Measurements from ENCODE around the gene MMRN2.

Gene MMRN2

DNA sequence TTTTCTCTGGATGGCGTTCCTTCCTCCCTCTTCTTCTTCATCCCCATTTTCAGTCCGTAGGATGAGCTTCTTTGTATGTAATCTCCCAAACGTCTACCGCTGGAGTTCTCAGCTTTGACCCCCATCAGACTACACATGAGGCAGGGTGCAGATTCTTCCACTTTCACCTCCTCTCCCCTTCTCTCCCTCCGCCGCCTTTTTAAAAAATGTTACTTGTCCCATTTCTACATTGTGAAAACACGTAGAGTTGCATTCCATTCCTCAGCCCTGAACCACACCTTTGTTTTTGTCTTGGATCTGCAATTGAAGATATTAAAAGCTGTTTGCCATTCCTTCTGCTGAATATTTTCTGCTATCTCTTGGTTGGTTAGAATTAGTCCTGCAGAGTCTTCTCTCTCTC is 17.1 kb upstream of the MMRN2 start:
- H4K8ac ChIP-seq (ENCODE audit: low read depth, low read length), result no peak overlapping the region
- H2AFZ ChIP-seq (ENCODE audit: low read length), result no peak overlapping the region
- no peak overlapping the region for H3K18ac ChIP-seq (ENCODE audit: low read length)
- no peak overlapping the region for H2BK15ac ChIP-seq (ENCODE audit: low read length)
- H3K79me1 ChIP-seq (ENCODE audit: low read depth, low read length), result no peaks in the 10 kb centered on the region
- H2BK12ac ChIP-seq (ENCODE audit: low read length), result no peak overlapping the region
- peaks cover 0 to 6% of the 10 kb centered on the region in 2 donors for H3K9me3 ChIP-seq (replicated peaks in 1 of 2; ENCODE audit: control insufficient read depth in 2 of 2, insufficient read depth in 1 of 2, low read depth in 1 of 2, low read length in 2 of 2)
- H3K4ac ChIP-seq (ENCODE audit: low read length), result no peak overlapping the region
- H2AK5ac ChIP-seq (ENCODE audit: low read depth, low read length), result no peak overlapping the region
- H3K14ac ChIP-seq (ENCODE audit: low read length), result no peak overlapping the region
- H2BK5ac ChIP-seq (ENCODE audit: low read length), result no peak overlapping the region
- no peak overlapping the region for H3K9ac ChIP-seq (ENCODE audit: low read depth, low read length, poor library complexity)
- H3K27me3 ChIP-seq (ENCODE audit: control insufficient read depth in 3 of 3, insufficient read depth in 3 of 3, low read depth in 1 of 3, low read length in 3 of 3), result peaks cover 0 to 8% (median 0%) of the 10 kb centered on the region in 3 experiments
- no peak overlapping the region for H3K4me3 ChIP-seq (ENCODE audit: low read length in 2 of 2)
- no peak overlapping the region for H3K23ac ChIP-seq (ENCODE audit: low read depth, low read length, poor library complexity)
- no peak overlapping the region for H3K4me2 ChIP-seq (ENCODE audit: insufficient read depth, low read length, poor library complexity, severe bottlenecking)
- H3K36me3 ChIP-seq (replicated peaks in 1 of 2; ENCODE audit: control insufficient read depth in 2 of 2, insufficient read depth in 2 of 2, low read length in 2 of 2), result no peaks in the 10 kb centered on the region
- H4K91ac ChIP-seq (ENCODE audit: low read depth, low read length, poor library complexity), result no peak overlapping the region
- no CpG with 5 or more reads among the region's 7 CpGs for WGBS, 2 donors (ENCODE audit: extremely low coverage in 2 of 2, insufficient read length in 2 of 2, insufficient replicate concordance in 1 of 2)
- no peak for DNase-seq (ENCODE audit: low spot score)
- no peak overlapping the region for H3K27ac ChIP-seq (replicated peaks; ENCODE audit: low read length)
- peaks cover 6 to 16% of the 10 kb centered on the region in 2 donors for H3K4me1 ChIP-seq (ENCODE audit: control insufficient read depth in 2 of 2, insufficient read depth in 1 of 2, low read depth in 1 of 2, low read length in 2 of 2)
- H2BK120ac ChIP-seq (ENCODE audit: low read depth, low read length), result no peak overlapping the region

DNA sequence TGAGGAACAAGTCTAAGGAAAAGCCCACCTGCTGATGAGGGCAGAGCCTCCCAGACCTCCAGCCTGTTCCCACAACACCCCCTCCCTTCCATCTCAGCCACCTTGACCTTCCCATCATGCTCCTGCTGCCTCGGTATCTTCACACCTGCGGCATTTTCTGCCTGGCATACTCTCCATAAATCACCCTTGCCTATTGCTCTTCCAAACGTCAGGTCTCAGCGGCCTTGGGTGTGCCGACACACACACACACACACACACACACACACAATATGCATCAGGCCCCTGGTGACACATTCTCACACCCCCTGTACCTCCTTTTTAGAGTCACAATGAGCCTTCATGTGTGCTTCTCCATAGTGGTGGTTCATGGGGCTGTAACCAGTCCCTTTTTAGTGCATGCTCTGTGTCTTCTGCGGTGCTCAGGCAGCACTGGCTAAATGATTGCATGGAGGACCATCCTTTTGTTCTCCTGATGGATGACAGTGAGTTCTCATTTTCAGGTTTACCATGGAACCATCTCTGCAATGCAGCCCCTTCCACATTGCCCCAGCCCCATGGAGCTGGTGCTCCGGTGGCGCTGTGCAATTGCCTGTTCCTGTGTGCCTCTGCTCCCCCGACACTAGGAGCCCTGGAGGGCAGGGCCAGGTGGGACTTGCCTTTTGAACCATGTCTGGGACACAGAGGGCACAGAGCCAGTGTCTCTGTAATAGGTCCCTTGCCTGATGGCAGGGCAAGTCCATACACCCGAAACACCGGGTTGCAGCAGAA is 15.4 kb upstream of the MMRN2 start:
- H3K9ac ChIP-seq (ENCODE audit: low read depth, low read length, poor library complexity), result no peak overlapping the region
- H3K27ac ChIP-seq (replicated peaks; ENCODE audit: low read length), result no peak overlapping the region
- no peak overlapping the region for H3K14ac ChIP-seq (ENCODE audit: low read length)
- H3K9me3 ChIP-seq (replicated peaks in 1 of 2; ENCODE audit: control insufficient read depth in 2 of 2, insufficient read depth in 1 of 2, low read depth in 1 of 2, low read length in 2 of 2), result peaks cover 0 to 6% of the 10 kb centered on the region in 2 donors
- H2BK120ac ChIP-seq (ENCODE audit: low read depth, low read length), result no peak overlapping the region
- peaks cover 10 to 20% of the 10 kb centered on the region in 2 donors for H3K4me1 ChIP-seq (ENCODE audit: control insufficient read depth in 2 of 2, insufficient read depth in 1 of 2, low read depth in 1 of 2, low read length in 2 of 2)
- no peak overlapping the region for H3K4me3 ChIP-seq (ENCODE audit: low read length in 2 of 2)
- no peak overlapping the region for H3K23ac ChIP-seq (ENCODE audit: low read depth, low read length, poor library complexity)
- no peak overlapping the region for H3K4ac ChIP-seq (ENCODE audit: low read length)
- peak overlapping the region; percentile 75 for H2AFZ ChIP-seq (ENCODE audit: low read length)
- no peak for DNase-seq (ENCODE audit: low spot score)
- no peaks in the 10 kb centered on the region for H3K36me3 ChIP-seq (replicated peaks in 1 of 2; ENCODE audit: control insufficient read depth in 2 of 2, insufficient read depth in 2 of 2, low read length in 2 of 2)
- H2BK15ac ChIP-seq (ENCODE audit: low read length), result no peak overlapping the region
- no peak overlapping the region for H2BK12ac ChIP-seq (ENCODE audit: low read length)
- no peak overlapping the region for H4K91ac ChIP-seq (ENCODE audit: low read depth, low read length, poor library complexity)
- peaks cover 0 to 8% (median 0%) of the 10 kb centered on the region in 3 experiments for H3K27me3 ChIP-seq (ENCODE audit: control insufficient read depth in 3 of 3, insufficient read depth in 3 of 3, low read depth in 1 of 3, low read length in 3 of 3)
- WGBS, 2 donors (ENCODE audit: extremely low coverage in 2 of 2, insufficient read length in 2 of 2, insufficient replicate concordance in 1 of 2), result no CpG with 5 or more reads among the region's 11 CpGs
- peak overlapping the region; percentile 16 for H2AK5ac ChIP-seq (ENCODE audit: low read depth, low read length)
- no peak overlapping the region for H4K8ac ChIP-seq (ENCODE audit: low read depth, low read length)
- no peak overlapping the region for H2BK5ac ChIP-seq (ENCODE audit: low read length)
- no peak overlapping the region for H3K4me2 ChIP-seq (ENCODE audit: insufficient read depth, low read length, poor library complexity, severe bottlenecking)
- no peaks in the 10 kb centered on the region for H3K79me1 ChIP-seq (ENCODE audit: low read depth, low read length)
- H3K18ac ChIP-seq (ENCODE audit: low read length), result no peak overlapping the region

DNA sequence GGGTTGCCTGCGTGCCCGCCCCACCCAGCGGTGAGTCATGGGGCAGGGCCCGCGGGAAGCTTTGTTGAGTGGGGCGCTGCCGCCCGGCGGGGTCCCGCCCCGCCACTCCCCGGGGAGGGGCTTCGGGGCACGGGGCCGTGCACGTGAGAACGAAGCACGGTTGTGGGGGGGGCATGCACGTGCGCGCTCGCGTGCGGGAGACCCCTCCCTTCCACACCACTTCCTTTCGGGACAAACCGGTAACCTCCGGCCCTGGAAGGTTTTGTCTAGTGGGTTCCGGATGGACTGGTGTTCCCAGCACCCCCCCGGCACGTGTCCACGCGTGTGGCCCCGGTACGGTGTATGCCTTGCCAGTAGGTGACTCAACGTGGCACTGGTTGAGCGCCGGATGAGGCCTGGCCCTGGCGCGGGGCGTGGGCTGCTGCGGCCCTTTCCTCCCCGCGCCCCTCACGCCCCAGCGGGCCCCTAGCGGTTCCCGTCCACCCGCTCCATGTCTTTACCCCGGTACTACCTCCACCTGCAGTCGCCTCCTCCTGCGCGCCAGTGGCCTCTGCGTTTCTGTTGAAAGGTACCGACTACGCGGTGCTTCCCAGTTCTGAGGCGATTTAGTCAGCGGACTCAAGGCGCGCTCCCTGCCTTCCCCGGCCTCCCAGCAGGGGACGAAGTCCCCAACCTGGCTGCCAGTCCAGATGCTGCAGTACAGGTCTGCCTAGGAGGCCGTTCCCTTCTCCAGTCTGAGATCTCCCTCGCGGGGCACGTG is 14.0 kb upstream of the MMRN2 start:
- H2AK5ac ChIP-seq (ENCODE audit: low read depth, low read length), result peak overlapping the region; percentile 16
- WGBS, 2 donors (ENCODE audit: extremely low coverage in 2 of 2, insufficient read length in 2 of 2, insufficient replicate concordance in 1 of 2), result no CpG with 5 or more reads among the region's 66 CpGs
- peak overlapping the region; percentile 76 for H2BK5ac ChIP-seq (ENCODE audit: low read length)
- no peaks in the 10 kb centered on the region for H3K79me1 ChIP-seq (ENCODE audit: low read depth, low read length)
- DNase-seq (ENCODE audit: low spot score), result no peak
- peaks cover 0 to 8% (median 0%) of the 10 kb centered on the region in 3 experiments for H3K27me3 ChIP-seq (ENCODE audit: control insufficient read depth in 3 of 3, insufficient read depth in 3 of 3, low read depth in 1 of 3, low read length in 3 of 3)
- peak overlapping the region; percentile 79 for H3K4me2 ChIP-seq (ENCODE audit: insufficient read depth, low read length, poor library complexity, severe bottlenecking)
- H3K36me3 ChIP-seq (replicated peaks in 1 of 2; ENCODE audit: control insufficient read depth in 2 of 2, insufficient read depth in 2 of 2, low read length in 2 of 2), result no peaks in the 10 kb centered on the region
- peak overlapping the region; percentile 78 for H3K9ac ChIP-seq (ENCODE audit: low read depth, low read length, poor library complexity)
- no peak overlapping the region for H2BK12ac ChIP-seq (ENCODE audit: low read length)
- peak overlapping the region; percentile 65 for H2BK120ac ChIP-seq (ENCODE audit: low read depth, low read length)
- peaks cover 14 to 24% of the 10 kb centered on the region in 2 donors for H3K4me1 ChIP-seq (ENCODE audit: control insufficient read depth in 2 of 2, insufficient read depth in 1 of 2, low read depth in 1 of 2, low read length in 2 of 2)
- H3K23ac ChIP-seq (ENCODE audit: low read depth, low read length, poor library complexity), result peak overlapping the region; percentile 52
- H3K14ac ChIP-seq (ENCODE audit: low read length), result no peak overlapping the region
- H3K4me3 ChIP-seq (ENCODE audit: low read length in 2 of 2), result peak overlapping the region in 1 of 2 donors; percentile 79
- H2BK15ac ChIP-seq (ENCODE audit: low read length), result peak overlapping the region; percentile 90
- peaks cover 0 to 6% of the 10 kb centered on the region in 2 donors for H3K9me3 ChIP-seq (replicated peaks in 1 of 2; ENCODE audit: control insufficient read depth in 2 of 2, insufficient read depth in 1 of 2, low read depth in 1 of 2, low read length in 2 of 2)
- peak overlapping the region; percentile 11 for H4K91ac ChIP-seq (ENCODE audit: low read depth, low read length, poor library complexity)
- H3K4ac ChIP-seq (ENCODE audit: low read length), result peak overlapping the region; percentile 60
- H2AFZ ChIP-seq (ENCODE audit: low read length), result peak overlapping the region; percentile 91
- H4K8ac ChIP-seq (ENCODE audit: low read depth, low read length), result peak overlapping the region; percentile 84
- H3K18ac ChIP-seq (ENCODE audit: low read length), result peak overlapping the region; percentile 96
- no peak overlapping the region for H3K27ac ChIP-seq (replicated peaks; ENCODE audit: low read length)

DNA sequence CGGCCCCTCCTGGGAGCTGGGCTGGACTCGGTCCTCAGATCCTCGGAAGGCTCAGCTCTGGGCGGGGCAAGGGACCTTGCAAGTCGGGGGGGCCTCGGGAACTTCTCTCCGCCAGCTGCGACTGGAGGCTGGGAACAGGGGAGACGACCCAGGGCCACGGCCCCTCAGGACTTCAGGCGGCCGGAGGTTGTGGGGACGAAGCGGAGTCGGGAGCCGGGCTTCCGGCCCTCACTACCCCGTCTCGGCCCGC is 13.5 kb upstream of the MMRN2 start:
- peak overlapping the region; percentile 90 for H2BK15ac ChIP-seq (ENCODE audit: low read length)
- H2BK5ac ChIP-seq (ENCODE audit: low read length), result peak overlapping the region; percentile 76
- no peak overlapping the region for H4K8ac ChIP-seq (ENCODE audit: low read depth, low read length)
- H3K18ac ChIP-seq (ENCODE audit: low read length), result peak overlapping the region; percentile 96
- WGBS, 2 donors (ENCODE audit: extremely low coverage in 2 of 2, insufficient read length in 2 of 2, insufficient replicate concordance in 1 of 2), result no CpG with 5 or more reads among the region's 20 CpGs
- H3K4me2 ChIP-seq (ENCODE audit: insufficient read depth, low read length, poor library complexity, severe bottlenecking), result peak overlapping the region; percentile 79
- H3K36me3 ChIP-seq (replicated peaks in 1 of 2; ENCODE audit: control insufficient read depth in 2 of 2, insufficient read depth in 2 of 2, low read length in 2 of 2), result no peaks in the 10 kb centered on the region
- H3K4me1 ChIP-seq (ENCODE audit: control insufficient read depth in 2 of 2, insufficient read depth in 1 of 2, low read depth in 1 of 2, low read length in 2 of 2), result peaks cover 15 to 25% of the 10 kb centered on the region in 2 donors
- H3K23ac ChIP-seq (ENCODE audit: low read depth, low read length, poor library complexity), result no peak overlapping the region
- no peak overlapping the region for H3K27ac ChIP-seq (replicated peaks; ENCODE audit: low read length)
- H3K9me3 ChIP-seq (replicated peaks in 1 of 2; ENCODE audit: control insufficient read depth in 2 of 2, insufficient read depth in 1 of 2, low read depth in 1 of 2, low read length in 2 of 2), result peaks cover 0 to 6% of the 10 kb centered on the region in 2 donors
- no peak overlapping the region for H2BK120ac ChIP-seq (ENCODE audit: low read depth, low read length)
- no peak overlapping the region for H3K4ac ChIP-seq (ENCODE audit: low read length)
- peak overlapping the region; percentile 91 for H2AFZ ChIP-seq (ENCODE audit: low read length)
- H3K9ac ChIP-seq (ENCODE audit: low read depth, low read length, poor library complexity), result peak overlapping the region; percentile 47
- no peak overlapping the region for H3K14ac ChIP-seq (ENCODE audit: low read length)
- H3K27me3 ChIP-seq (ENCODE audit: control insufficient read depth in 3 of 3, insufficient read depth in 3 of 3, low read depth in 1 of 3, low read length in 3 of 3), result peaks cover 0 to 8% (median 0%) of the 10 kb centered on the region in 3 experiments
- H3K79me1 ChIP-seq (ENCODE audit: low read depth, low read length), result no peaks in the 10 kb centered on the region
- H3K4me3 ChIP-seq (ENCODE audit: low read length in 2 of 2), result peak overlapping the region in 1 of 2 donors; percentile 79
- DNase-seq (ENCODE audit: low spot score), result no peak
- H2BK12ac ChIP-seq (ENCODE audit: low read length), result no peak overlapping the region
- no peak overlapping the region for H4K91ac ChIP-seq (ENCODE audit: low read depth, low read length, poor library complexity)
- peak overlapping the region; percentile 99 for H2AK5ac ChIP-seq (ENCODE audit: low read depth, low read length)

Data from neuronal stem cell (in vitro differentiated cells).